Skeletal muscle satellite cell (primary cell): ENCODE data around the gene GRID1.

Experiments used
- H3K27me3 ChIP-seq: 2 replicates; pipeline ENCODE4 v1.7.0; 2013; ENCODE audit warnings: low read length; ENCODE audit not compliant: control insufficient read depth, insufficient read depth
- H3K36me3 ChIP-seq: 2 replicates; pipeline ENCODE4 v1.7.0; 2013; ENCODE audit warnings: mild to moderate bottlenecking, control low read depth, low read length; ENCODE audit not compliant: insufficient read depth
- H3K4me1 ChIP-seq: 2 replicates; pipeline ENCODE4 v1.7.0; 2013; ENCODE audit warnings: low read length; ENCODE audit not compliant: control insufficient read depth, insufficient read depth
- H3K4me2 ChIP-seq: 2 replicates; pipeline ENCODE4 v1.7.0; 2013; ENCODE audit warnings: mild to moderate bottlenecking, low read length
- H3K4me3 ChIP-seq: 2 replicates; pipeline ENCODE4 v1.7.0; 2013; ENCODE audit warnings: low read length
- H3K9ac ChIP-seq: 2 replicates; pipeline ENCODE4 v1.7.0; 2013; ENCODE audit warnings: mild to moderate bottlenecking, low read depth, low read length, moderate library complexity
- H3K9me3 ChIP-seq: replicated peaks from 2 replicates; pipeline ENCODE4 v1.7.0; 2013; ENCODE audit warnings: mild to moderate bottlenecking, control low read depth, low read length

The GRID1 gene

DNA sequence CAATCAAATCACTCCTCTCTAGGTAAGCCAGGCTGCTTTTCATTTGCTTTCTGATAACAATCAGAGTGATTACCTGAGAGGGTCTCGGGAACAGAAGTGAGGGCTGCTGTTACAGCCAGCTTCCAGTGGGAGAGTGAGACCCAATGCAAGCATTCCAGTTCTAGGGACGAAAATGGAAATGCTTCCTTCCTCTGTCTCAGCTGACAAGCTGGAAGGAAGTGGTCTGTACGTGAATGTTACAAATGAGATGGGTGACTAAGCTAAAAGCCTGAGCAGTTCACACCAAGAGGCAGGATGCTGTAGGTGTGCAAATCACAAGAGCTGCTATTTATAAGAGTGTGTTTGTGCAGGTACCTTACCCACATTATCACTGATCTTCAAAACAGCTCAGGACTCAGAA lies 772.4 kb downstream of the GRID1 start:
- Histone ChIP-seq H3K4me1 (no peaks in the 10 kb centered on the region), H3K9ac (no peak overlapping the region), H3K36me3 (no peaks in the 10 kb centered on the region), H3K4me3 (no peak overlapping the region), H3K9me3 (peaks cover 3% of the 10 kb centered on the region), H3K27me3 (no peaks in the 10 kb centered on the region), H3K4me2 (no peak overlapping the region)

DNA sequence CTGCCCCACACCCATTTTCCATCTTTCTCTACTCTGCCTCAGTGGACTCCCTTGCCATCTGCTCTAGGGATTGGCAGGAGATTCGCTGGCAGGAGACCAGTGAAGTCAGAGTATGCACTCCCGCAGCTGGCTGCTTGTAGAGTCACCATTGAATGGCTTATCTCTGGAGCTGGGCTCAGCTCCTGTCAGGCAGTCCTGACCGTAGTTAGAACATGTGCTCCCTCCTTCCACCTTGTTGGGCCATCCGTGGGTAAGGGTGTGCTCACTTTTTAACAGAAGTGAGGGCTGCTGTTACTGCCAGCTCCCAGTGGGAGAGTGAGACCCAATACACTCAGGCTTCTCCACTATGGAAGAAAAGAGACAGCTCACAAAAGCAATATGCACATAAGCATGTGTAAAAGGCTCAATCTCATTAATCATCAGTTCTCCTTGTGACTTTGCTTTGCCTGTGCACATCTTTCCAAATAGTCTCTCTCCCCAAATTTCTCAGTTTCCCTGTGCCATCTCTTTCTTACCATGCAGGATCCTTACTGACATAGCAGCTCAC lies 773.3 kb downstream of the GRID1 start:
- Histone ChIP-seq H3K36me3 (no peaks in the 10 kb centered on the region), H3K9me3 (peaks cover 3% of the 10 kb centered on the region), H3K4me3 (no peak overlapping the region), H3K4me1 (no peaks in the 10 kb centered on the region), H3K9ac (no peak overlapping the region), H3K4me2 (no peak overlapping the region), H3K27me3 (no peaks in the 10 kb centered on the region)

DNA sequence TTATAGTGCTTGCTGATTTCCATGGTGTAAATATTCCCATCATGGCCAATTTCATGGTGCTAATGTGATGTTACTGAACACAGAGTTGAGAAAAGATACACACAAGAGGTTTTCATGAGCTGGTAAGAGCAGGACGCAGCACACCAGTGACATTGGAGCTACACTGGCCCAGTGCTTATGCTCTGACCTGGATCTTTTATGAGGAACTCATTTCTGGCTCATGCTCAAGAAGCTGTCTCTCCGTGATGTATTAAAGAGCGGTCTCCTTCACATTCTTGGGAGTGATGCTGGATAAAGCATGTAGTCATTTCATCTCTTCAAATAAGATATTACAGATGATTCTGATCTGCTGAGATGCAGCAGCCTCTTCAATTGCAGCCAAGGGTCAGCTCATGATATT lies 785.2 kb downstream of the GRID1 start:
- Histone ChIP-seq H3K9ac (no peak overlapping the region), H3K9me3 (no peaks in the 10 kb centered on the region), H3K4me3 (no peak overlapping the region), H3K4me1 (no peaks in the 10 kb centered on the region), H3K36me3 (no peaks in the 10 kb centered on the region), H3K4me2 (no peak overlapping the region), H3K27me3 (no peaks in the 10 kb centered on the region)

DNA sequence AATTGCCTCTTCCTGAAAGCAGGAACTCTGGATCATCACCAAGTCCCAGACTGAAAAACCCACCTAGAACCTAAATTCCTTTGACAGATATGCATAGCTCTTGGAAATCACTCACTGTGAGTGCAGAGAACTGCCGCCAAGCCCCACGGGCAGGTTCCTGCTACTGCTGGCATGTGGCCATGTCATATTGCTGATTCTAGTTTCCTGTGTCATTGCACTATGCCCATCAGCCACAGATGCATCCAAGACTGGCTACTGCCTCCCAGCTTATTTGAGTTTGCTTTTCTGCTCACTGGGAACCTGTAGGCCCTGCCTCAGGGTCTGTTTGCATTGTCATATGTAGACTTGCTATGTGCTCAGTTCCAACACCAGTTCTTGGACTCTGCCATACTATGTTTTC lies 786.0 kb downstream of the GRID1 start:
- Histone ChIP-seq H3K4me2 (no peak overlapping the region), H3K4me3 (no peak overlapping the region), H3K9ac (no peak overlapping the region), H3K4me1 (no peaks in the 10 kb centered on the region), H3K36me3 (no peaks in the 10 kb centered on the region), H3K9me3 (no peaks in the 10 kb centered on the region), H3K27me3 (no peaks in the 10 kb centered on the region)

DNA sequence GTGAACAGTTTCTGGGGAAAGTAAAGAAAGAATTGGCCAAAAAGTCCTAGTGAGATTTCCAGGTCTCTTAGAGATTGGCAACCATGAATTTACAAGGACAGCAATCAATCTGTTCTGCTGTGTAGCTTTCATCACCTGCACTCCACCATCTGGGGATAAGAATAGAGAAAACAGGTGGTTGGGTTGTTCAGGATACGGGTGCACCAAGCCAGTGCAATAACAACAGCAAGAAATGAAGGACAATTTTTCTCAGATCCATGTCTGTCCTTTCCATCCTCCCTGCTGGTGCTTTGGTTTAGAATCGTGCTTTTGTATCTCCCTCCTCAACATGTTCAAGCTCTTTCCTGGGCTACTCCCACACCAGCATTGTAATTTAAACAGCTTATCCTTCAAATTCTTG lies 787.7 kb downstream of the GRID1 start:
- no peak overlapping the region for H3K4me3 ChIP-seq
- H3K27me3 ChIP-seq = no peaks in the 10 kb centered on the region
- no peaks in the 10 kb centered on the region for H3K36me3 ChIP-seq
- no peaks in the 10 kb centered on the region for H3K4me1 ChIP-seq
- H3K9me3 ChIP-seq = no peaks in the 10 kb centered on the region
- no peak overlapping the region for H3K9ac ChIP-seq
- no peak overlapping the region for H3K4me2 ChIP-seq

DNA sequence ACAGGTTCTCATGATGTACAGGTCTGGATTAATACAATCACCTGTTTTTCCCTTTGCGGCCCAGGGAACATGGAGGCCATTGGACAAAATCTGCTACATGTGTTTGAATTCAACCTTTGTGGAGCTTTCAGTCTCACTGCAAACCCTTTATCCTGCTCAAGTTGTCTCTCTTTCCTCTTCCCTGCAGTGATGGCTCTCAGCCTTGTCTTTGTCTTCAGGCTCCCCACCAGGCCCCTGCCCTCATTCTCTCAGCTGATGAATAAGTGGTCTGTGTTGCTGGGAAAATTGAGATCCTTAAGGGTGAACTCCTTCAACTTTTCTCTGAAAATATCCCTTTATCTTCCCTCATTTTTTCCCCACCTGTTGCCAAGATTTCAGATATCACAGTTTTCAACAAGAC lies 791.2 kb downstream of the GRID1 start:
- Histone ChIP-seq H3K36me3 (no peaks in the 10 kb centered on the region), H3K4me3 (no peak overlapping the region), H3K9ac (no peak overlapping the region), H3K4me2 (no peak overlapping the region), H3K9me3 (no peaks in the 10 kb centered on the region), H3K27me3 (no peaks in the 10 kb centered on the region), H3K4me1 (no peaks in the 10 kb centered on the region)

DNA sequence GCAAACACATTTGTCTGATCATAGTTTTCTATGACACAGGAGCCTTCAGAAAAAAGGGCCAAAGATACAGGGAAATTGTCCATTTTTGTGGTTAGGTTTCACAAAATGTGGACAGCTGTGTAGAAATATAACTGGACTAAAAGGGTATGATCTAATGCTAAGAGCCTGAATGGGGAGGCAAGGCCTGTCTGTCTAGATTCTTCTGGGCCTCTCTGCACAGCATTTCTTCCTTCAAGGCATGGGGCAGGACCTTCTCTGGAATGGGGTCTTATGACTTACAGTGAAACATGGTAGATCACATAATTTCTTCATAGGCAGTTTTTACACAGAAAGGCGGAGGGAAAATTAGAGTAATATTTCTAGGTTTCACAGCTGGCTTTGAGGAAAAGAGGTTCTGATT lies 795.7 kb downstream of the GRID1 start:
- H3K9me3 ChIP-seq = no peaks in the 10 kb centered on the region
- H3K4me3 ChIP-seq = no peak overlapping the region
- H3K4me2 ChIP-seq = no peak overlapping the region
- H3K9ac ChIP-seq = no peak overlapping the region
- H3K36me3 ChIP-seq = no peaks in the 10 kb centered on the region
- H3K4me1 ChIP-seq = no peaks in the 10 kb centered on the region
- H3K27me3 ChIP-seq = no peaks in the 10 kb centered on the region

DNA sequence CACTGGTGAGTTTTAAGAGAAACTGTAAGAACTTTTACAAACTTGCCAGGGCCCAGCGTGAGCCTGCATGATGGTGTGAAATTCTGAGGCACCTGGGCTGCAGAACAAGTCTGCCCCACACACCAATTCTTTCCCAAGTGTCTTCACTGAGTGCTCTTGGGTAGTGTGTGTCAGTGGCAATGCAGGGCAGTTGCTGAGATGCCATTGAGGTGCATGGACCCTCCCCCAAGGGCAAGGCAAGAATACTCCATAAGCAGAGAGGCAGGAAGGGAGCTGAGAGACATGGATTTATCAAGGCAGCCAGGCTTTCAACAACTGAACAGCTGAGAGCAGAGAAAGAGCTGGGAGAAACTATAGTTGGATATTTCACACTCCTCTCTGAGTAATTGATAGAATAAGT lies 801.2 kb downstream of the GRID1 start:
- no peaks in the 10 kb centered on the region for H3K36me3 ChIP-seq
- no peaks in the 10 kb centered on the region for H3K27me3 ChIP-seq
- no peaks in the 10 kb centered on the region for H3K4me1 ChIP-seq
- H3K9ac ChIP-seq = no peak overlapping the region
- H3K4me2 ChIP-seq = no peak overlapping the region
- H3K9me3 ChIP-seq = no peaks in the 10 kb centered on the region
- no peak overlapping the region for H3K4me3 ChIP-seq

DNA sequence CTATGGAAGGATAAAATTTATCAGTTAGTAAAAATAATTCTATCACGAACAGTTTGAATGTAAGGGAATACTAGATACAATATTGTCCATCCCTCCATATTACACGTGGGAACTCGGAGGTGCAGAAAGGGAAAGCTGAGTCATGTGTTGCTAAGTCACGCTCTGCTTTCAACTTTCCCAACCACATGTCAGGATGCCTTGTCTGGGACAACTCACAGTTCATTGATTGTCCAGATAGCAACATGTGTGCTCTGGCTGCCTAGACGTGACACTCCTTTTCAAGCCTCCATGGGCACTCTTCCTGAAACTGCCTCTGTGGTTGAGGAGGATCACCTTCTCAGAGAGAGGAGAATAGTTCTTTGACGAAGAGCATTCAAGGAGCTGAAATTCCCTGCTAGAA lies 808.1 kb downstream of the GRID1 start:
- no peaks in the 10 kb centered on the region for H3K36me3 ChIP-seq
- H3K9ac ChIP-seq = no peak overlapping the region
- no peaks in the 10 kb centered on the region for H3K27me3 ChIP-seq
- no peak overlapping the region for H3K4me3 ChIP-seq
- H3K4me2 ChIP-seq = no peak overlapping the region
- no peaks in the 10 kb centered on the region for H3K9me3 ChIP-seq
- H3K4me1 ChIP-seq = no peaks in the 10 kb centered on the region

DNA sequence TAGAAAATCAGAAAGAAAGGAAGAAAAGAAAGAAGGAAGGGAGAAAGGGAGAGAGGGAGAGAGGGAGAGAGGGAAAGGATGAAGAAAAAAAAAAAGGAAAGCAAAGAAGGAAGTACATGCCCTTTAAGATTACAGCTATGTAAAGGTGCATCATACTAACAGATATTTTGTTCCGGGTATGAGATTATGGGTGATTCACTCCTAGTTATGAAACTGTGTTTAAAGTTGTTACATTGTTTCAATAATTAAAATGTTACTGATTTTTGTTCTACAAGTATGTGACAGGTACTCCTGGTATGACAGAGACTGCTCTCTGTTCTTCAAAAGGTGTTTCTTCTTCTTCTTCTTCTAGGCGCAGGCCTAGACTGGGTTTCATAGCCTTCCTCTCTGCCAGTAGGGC lies 808.9 kb downstream of the GRID1 start:
- Histone ChIP-seq H3K27me3 (no peaks in the 10 kb centered on the region), H3K4me3 (no peak overlapping the region), H3K36me3 (no peaks in the 10 kb centered on the region), H3K9me3 (no peaks in the 10 kb centered on the region), H3K4me2 (no peak overlapping the region), H3K4me1 (no peaks in the 10 kb centered on the region), H3K9ac (no peak overlapping the region)

DNA sequence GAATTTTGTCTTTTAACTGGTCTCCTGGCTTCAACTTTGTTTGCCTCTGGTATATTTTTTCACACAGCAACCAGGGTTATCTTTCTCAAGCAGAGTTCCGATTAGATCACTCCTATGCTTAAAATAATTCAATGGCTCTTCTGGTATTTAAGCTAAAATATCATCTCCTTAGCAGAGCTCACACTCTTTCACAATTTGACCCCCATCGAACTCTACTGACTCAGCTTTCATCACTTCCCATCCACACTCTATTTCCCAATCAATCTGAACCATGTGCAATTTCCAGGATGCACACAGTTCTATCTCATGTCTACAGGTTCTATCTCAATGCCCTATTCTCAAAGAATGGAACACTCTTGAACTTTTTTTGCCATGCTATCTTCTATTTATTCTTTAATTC lies 809.5 kb downstream of the GRID1 start:
- no peak overlapping the region for H3K4me2 ChIP-seq

More for the DNA sequence above, 809.5 kb downstream of the GRID1 start:
- H3K9ac ChIP-seq = no peak overlapping the region
- H3K36me3 ChIP-seq = no peaks in the 10 kb centered on the region
- H3K4me1 ChIP-seq = no peaks in the 10 kb centered on the region
- H3K9me3 ChIP-seq = no peaks in the 10 kb centered on the region
- H3K4me3 ChIP-seq = no peak overlapping the region
- no peaks in the 10 kb centered on the region for H3K27me3 ChIP-seq
